ENCODE measurements around the gene EYA3. TPM values are rescaled to one million over a fixed set of nuclear protein-coding genes. Genes with fewer than 3 reads are reported as not detected.

EYA3 gene
- total and polyA plus RNA-seq, 2 donors (not counting 3 experiments of a cell fraction or from before 2014, with no cell fraction given) = 12.7 to 33.0 TPM

- H3K4me3 ChIP-seq (replicated peaks in 1 of 3; ENCODE audit: insufficient read depth in 1 of 3, low read depth in 1 of 3, low read length in 3 of 3) = no peak overlapping the region
- H3K27ac ChIP-seq (ENCODE audit: insufficient read depth, low read depth, low read length) = no peak overlapping the region
- H3K36me3 ChIP-seq (ENCODE audit: control insufficient read depth in 2 of 2, extremely low read depth in 1 of 2, insufficient read depth in 2 of 2, low read length in 2 of 2) = peaks cover 0 to 7% of the 10 kb centered on the region in 2 experiments
- H3K9me3 ChIP-seq (replicated peaks; ENCODE audit: control insufficient read depth, insufficient read depth, low read length) = no peaks in the 10 kb centered on the region
- no TSS peak for BruUV-seq (replicated peaks)
- intact Hi-C loops (cut with micrococcal nuclease) = loop anchor here (1.0 kb wide), 1 partner anchor 103 kb away; no protein-coding TSS in a partner anchor
- no peaks in the 10 kb centered on the region for H3K27me3 ChIP-seq (ENCODE audit: control insufficient read depth in 2 of 2, insufficient read depth in 2 of 2, low read length in 2 of 2)
- H2AFZ ChIP-seq (ENCODE audit: low read depth, low read length) = no peak overlapping the region
- DNase-seq (ENCODE audit: low read depth, low spot score) = peak; percentile 22
- no peaks in the 10 kb centered on the region for H4K20me1 ChIP-seq (replicated peaks; ENCODE audit: control insufficient read depth, extremely low read depth, insufficient read depth, low read length)
- peak overlapping the region; percentile 88 for H3K4me2 ChIP-seq (ENCODE audit: insufficient read depth, low read length)
- H3K79me2 ChIP-seq (ENCODE audit: control insufficient read depth, insufficient read depth, low read length) = no peaks in the 10 kb centered on the region
- FAIRE-seq = no peak
- dilution Hi-C loops (cut with MboI; ENCODE audit: extremely low pct_ligation_motif_present, low sequenced_read_pairs) = no loop called here
- ChIA-PET POLR2A (no interaction called here), CTCF (interaction anchor here (1.0 to 2.2 kb wide), 6 partner anchors 8 to 103 kb away, joined by 3 to 9 read pairs (median 4); no protein-coding TSS in a partner anchor)
- H3K4me1 ChIP-seq (ENCODE audit: control insufficient read depth, extremely low read depth, insufficient read depth, low read length) = peaks cover 18% of the 10 kb centered on the region
- TF ChIP-seq MYC (IDR thresholded peaks at IDR 0.05; ENCODE audit: low read depth, low read length) (no peak), FOS (IDR thresholded peaks at IDR 0.05; ENCODE audit: borderline replicate concordance, insufficient read depth, low read length) (peak; percentile 32), EZH2 (IDR thresholded peaks at IDR 0.05; ENCODE audit: borderline replicate concordance, low read depth, low read length, severe bottlenecking) (no peak)
- H3K9ac ChIP-seq (replicated peaks; ENCODE audit: extremely low read depth, insufficient read depth, low read length) = no peak overlapping the region
- no peaks in the 10 kb centered on the region for H3K9me1 ChIP-seq (replicated peaks; ENCODE audit: control insufficient read depth, extremely low read depth, insufficient read depth, low read length)
These were observed 127.4 kb downstream of the EYA3 start for GRCh38 chr1:27960762-27961645.

- BruUV-seq (replicated peaks) = TSS peak; percentile 18
- TF ChIP-seq EZH2 (IDR thresholded peaks at IDR 0.05; ENCODE audit: borderline replicate concordance, low read depth, low read length, severe bottlenecking) (no peak), FOS (IDR thresholded peaks at IDR 0.05; ENCODE audit: borderline replicate concordance, insufficient read depth, low read length) (no peak), MYC (IDR thresholded peaks at IDR 0.05; ENCODE audit: low read depth, low read length) (no peak), JUN (IDR thresholded peaks at IDR 0.05; ENCODE audit: borderline replicate concordance, insufficient read depth, insufficient read length, low read depth) (no peak), GATA2 (IDR thresholded peaks at IDR 0.05; ENCODE audit: insufficient read depth, insufficient read length, low read depth, low read length) (no peak), POLR2A (IDR thresholded peaks at IDR 0.05; ENCODE audit: low read depth, low read length) (peak; percentile 83), POLR2AphosphoS5 (IDR thresholded peaks at IDR 0.05; ENCODE audit: insufficient read depth, low read depth, low read length) (peak; percentile 61)
- TF ChIP-seq, protein P1, sequence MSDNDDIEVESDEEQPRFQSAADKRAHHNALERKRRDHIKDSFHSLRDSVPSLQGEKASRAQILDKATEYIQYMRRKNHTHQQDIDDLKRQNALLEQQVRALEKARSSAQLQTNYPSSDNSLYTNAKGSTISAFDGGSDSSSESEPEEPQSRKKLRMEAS (IDR thresholded peaks at IDR 0.05; ENCODE audit: insufficient read depth, insufficient read length) = no peak
- TF ChIP-seq, protein P2, sequence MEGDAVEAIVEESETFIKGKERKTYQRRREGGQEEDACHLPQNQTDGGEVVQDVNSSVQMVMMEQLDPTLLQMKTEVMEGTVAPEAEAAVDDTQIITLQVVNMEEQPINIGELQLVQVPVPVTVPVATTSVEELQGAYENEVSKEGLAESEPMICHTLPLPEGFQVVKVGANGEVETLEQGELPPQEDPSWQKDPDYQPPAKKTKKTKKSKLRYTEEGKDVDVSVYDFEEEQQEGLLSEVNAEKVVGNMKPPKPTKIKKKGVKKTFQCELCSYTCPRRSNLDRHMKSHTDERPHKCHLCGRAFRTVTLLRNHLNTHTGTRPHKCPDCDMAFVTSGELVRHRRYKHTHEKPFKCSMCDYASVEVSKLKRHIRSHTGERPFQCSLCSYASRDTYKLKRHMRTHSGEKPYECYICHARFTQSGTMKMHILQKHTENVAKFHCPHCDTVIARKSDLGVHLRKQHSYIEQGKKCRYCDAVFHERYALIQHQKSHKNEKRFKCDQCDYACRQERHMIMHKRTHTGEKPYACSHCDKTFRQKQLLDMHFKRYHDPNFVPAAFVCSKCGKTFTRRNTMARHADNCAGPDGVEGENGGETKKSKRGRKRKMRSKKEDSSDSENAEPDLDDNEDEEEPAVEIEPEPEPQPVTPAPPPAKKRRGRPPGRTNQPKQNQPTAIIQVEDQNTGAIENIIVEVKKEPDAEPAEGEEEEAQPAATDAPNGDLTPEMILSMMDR (IDR thresholded peaks at IDR 0.05; ENCODE audit: extremely low read depth in 1 of 2, insufficient read depth in 1 of 2, low read depth in 1 of 2, low read length in 2 of 2) = peak; percentile 41 to 68
- peak within 1 kb of the TSS; percentile 92 for H2AFZ ChIP-seq (ENCODE audit: low read depth, low read length)
- CTCF ChIA-PET = interaction anchor here (0.7 to 1.5 kb wide), 2 partner anchors 20 to 248 kb away, joined by 3 to 5 read pairs; no protein-coding TSS in a partner anchor
- H3K4me2 ChIP-seq (ENCODE audit: insufficient read depth, low read length) = peak within 1 kb of the TSS; percentile 88
- H3K4me3 ChIP-seq (replicated peaks in 1 of 3; ENCODE audit: insufficient read depth in 1 of 3, low read depth in 1 of 3, low read length in 3 of 3) = peak within 1 kb of the TSS; percentile 56 to 71 (median 60)
- peaks cover 18% of the 10 kb centered on the region for H3K4me1 ChIP-seq (ENCODE audit: control insufficient read depth, extremely low read depth, insufficient read depth, low read length)
- no peaks in the 10 kb centered on the region for H3K27me3 ChIP-seq (ENCODE audit: control insufficient read depth in 2 of 2, insufficient read depth in 2 of 2, low read length in 2 of 2)
- intact Hi-C loops (cut with micrococcal nuclease) (loop anchor here (1.0 kb wide), 3 partner anchors 33 to 128 kb away; partner anchors contain the start of gene EYA3), dilution Hi-C loops (cut with MboI; ENCODE audit: extremely low pct_ligation_motif_present, low sequenced_read_pairs) (no loop called here)
- FAIRE-seq (peak; percentile 85), DNase-seq (ENCODE audit: low read depth, low spot score) (peak; percentile 74)
- H3K9me1 ChIP-seq (replicated peaks; ENCODE audit: control insufficient read depth, extremely low read depth, insufficient read depth, low read length) = no peaks in the 10 kb centered on the region
- peaks cover 0 to 7% of the 10 kb centered on the region in 2 experiments for H3K36me3 ChIP-seq (ENCODE audit: control insufficient read depth in 2 of 2, extremely low read depth in 1 of 2, insufficient read depth in 2 of 2, low read length in 2 of 2)
- H3K79me2 ChIP-seq (ENCODE audit: control insufficient read depth, insufficient read depth, low read length) = no peaks in the 10 kb centered on the region
- peak within 1 kb of the TSS; percentile 74 for H3K27ac ChIP-seq (ENCODE audit: insufficient read depth, low read depth, low read length)
- POLR2A ChIA-PET = no interaction called here
- no peaks in the 10 kb centered on the region for H3K9me3 ChIP-seq (replicated peaks; ENCODE audit: control insufficient read depth, insufficient read depth, low read length)
- H4K20me1 ChIP-seq (replicated peaks; ENCODE audit: control insufficient read depth, extremely low read depth, insufficient read depth, low read length) = no peaks in the 10 kb centered on the region
- H3K9ac ChIP-seq (replicated peaks; ENCODE audit: extremely low read depth, insufficient read depth, low read length) = peak within 1 kb of the TSS; percentile 92
These were observed 128.4 kb downstream of the EYA3 start, which contains the start of gene XKR8 for GRCh38 chr1:27959792-27960603. XKR8 (plus strand) TSS chr1:27959973; CDS start chr1:27960070, 97 bp downstream.

Measured in endothelial cell of umbilical vein (primary cell).